NCI-H2171 treated with DMSO at 0.1 percent for 48 hours (cell line): Measurements from ENCODE around the gene XYLT1.

Experiments used
- DNase-seq: peaks from one replicate; lab custom pipeline; 2025; lab: John Stamatoyannopoulos, UW

XYLT1 gene

GRCh38 chr16:17333229-17333628 is 137.5 kb downstream of the XYLT1 start:
- DNase-seq: peak; percentile 20

- no peak for DNase-seq
Measured at GRCh38 chr16:17331991-17332390, 138.8 kb downstream of the XYLT1 start.

GRCh38 chr16:17331071-17331607 is 139.6 kb downstream of the XYLT1 start:
- DNase-seq: no peak

GRCh38 chr16:17330044-17330443 is 140.7 kb downstream of the XYLT1 start:
- no peak for DNase-seq

- DNase-seq: peak; percentile 41
Measured at GRCh38 chr16:17329391-17329790, 141.4 kb downstream of the XYLT1 start.

- DNase-seq: peak; percentile 87
Measured at GRCh38 chr16:17328932-17329331, 141.8 kb downstream of the XYLT1 start.

GRCh38 chr16:17327664-17328335 is 143.0 kb downstream of the XYLT1 start:
- DNase-seq: no peak

GRCh38 chr16:17325476-17326143 is 145.2 kb downstream of the XYLT1 start:
- peak; percentile 43 for DNase-seq

- no peak for DNase-seq
Measured at GRCh38 chr16:17324451-17324850, 146.3 kb downstream of the XYLT1 start.

- peak; percentile 87 for DNase-seq
Measured at GRCh38 chr16:17323171-17323570, 147.6 kb downstream of the XYLT1 start.

- DNase-seq: no peak
Measured at GRCh38 chr16:17321824-17322223, 148.9 kb downstream of the XYLT1 start.

- DNase-seq: no peak
Measured at GRCh38 chr16:17320009-17320408, 150.8 kb downstream of the XYLT1 start.

- DNase-seq: no peak
Measured at GRCh38 chr16:17318238-17318637, 152.5 kb downstream of the XYLT1 start.

- no peak for DNase-seq
Measured at GRCh38 chr16:17316005-17316404, 154.8 kb downstream of the XYLT1 start.

- DNase-seq: no peak
Measured at GRCh38 chr16:17313793-17314547, 156.8 kb downstream of the XYLT1 start.

GRCh38 chr16:17313085-17313611 is 157.6 kb downstream of the XYLT1 start:
- peak; percentile 58 for DNase-seq

- no peak for DNase-seq
Measured at GRCh38 chr16:17312094-17312710, 158.6 kb downstream of the XYLT1 start.

- DNase-seq: no peak
Measured at GRCh38 chr16:17311333-17312093, 159.2 kb downstream of the XYLT1 start.

- no peak for DNase-seq
Measured at GRCh38 chr16:17309510-17309909, 161.2 kb downstream of the XYLT1 start.

- DNase-seq: no peak
Measured at GRCh38 chr16:17308186-17308585, 162.6 kb downstream of the XYLT1 start.

- no peak for DNase-seq
Measured at GRCh38 chr16:17307504-17307903, 163.3 kb downstream of the XYLT1 start.
